ENCODE data around the gene PRR20G. TPM values are rescaled to one million over a fixed set of nuclear protein-coding genes. Genes with fewer than 3 reads are reported as not detected.

PRR20G gene
- total and polyA plus RNA-seq, 2 of the 8 experiments (the other 6 are each of a cell fraction or from before 2014, with no cell fraction given), result 0.24 TPM; not detected in 1

DNA sequence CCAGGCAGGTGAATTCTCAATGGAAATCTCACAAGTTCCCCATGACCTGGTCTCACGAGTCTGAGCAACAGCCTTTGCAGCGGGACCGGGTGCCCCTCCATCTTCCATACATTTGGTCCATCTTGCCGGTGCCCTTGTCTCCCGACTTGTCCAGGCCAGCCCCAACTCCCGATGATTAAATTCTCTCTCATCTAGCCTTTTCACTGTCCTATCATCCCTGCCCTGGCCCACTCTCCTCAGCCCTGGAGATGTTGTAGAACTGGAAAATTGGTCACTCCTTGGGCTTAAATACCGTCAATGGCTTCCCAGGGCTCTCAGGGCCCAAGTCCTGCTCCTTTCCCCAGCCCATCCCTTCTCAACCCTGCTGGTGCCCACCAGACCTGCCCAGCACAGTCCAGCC lies 34.4 kb downstream of the PRR20G start:
- H3K14ac ChIP-seq (ENCODE audit: insufficient read length), result no peak overlapping the region
- no peak overlapping the region for H3K56ac ChIP-seq (replicated peaks; ENCODE audit: insufficient read length, low read depth, low read length)
- no peak overlapping the region for H2BK12ac ChIP-seq (ENCODE audit: low read depth, low read length)
- no peaks in the 10 kb centered on the region for H3K79me2 ChIP-seq (ENCODE audit: control insufficient read depth in 1 of 2, insufficient read depth in 2 of 2, low read length in 2 of 2)
- no peak overlapping the region for H2BK5ac ChIP-seq (ENCODE audit: low read depth, low read length)
- no peak overlapping the region for H2AK5ac ChIP-seq (ENCODE audit: low read depth, low read length)
- H3K36me3 ChIP-seq (ENCODE audit: control insufficient read depth in 2 of 4, insufficient read depth in 4 of 4, low read length in 3 of 4), result no peaks in the 10 kb centered on the region
- H3K27ac ChIP-seq (ENCODE audit: low read depth, low read length), result no peak overlapping the region
- no peak overlapping the region for H4K8ac ChIP-seq (ENCODE audit: extremely low read depth, insufficient read depth, low read length)
- no peak overlapping the region for H2BK20ac ChIP-seq (ENCODE audit: low read length)
- H4K5ac ChIP-seq (ENCODE audit: insufficient read length, low read depth, low read length), result no peak overlapping the region
- no peak overlapping the region for H3K4me2 ChIP-seq (ENCODE audit: insufficient read depth in 1 of 2, low read depth in 2 of 2, low read length in 2 of 2)
- no peak overlapping the region for H3K4me3 ChIP-seq (ENCODE audit: extremely low read depth in 1 of 4, insufficient read depth in 2 of 4, low read depth in 3 of 4, low read length in 4 of 4)
- DNase-seq (ENCODE audit: low read depth in 1 of 2, low spot score in 2 of 2) (no peak), FAIRE-seq (no peak)
- no peak overlapping the region for H3K4ac ChIP-seq (replicated peaks; ENCODE audit: insufficient read length, low read depth, low read length)
- no peaks in the 10 kb centered on the region for H3K27me3 ChIP-seq (replicated peaks in 1 of 4; ENCODE audit: control insufficient read depth in 3 of 4, extremely low read depth in 1 of 4, insufficient read depth in 3 of 4, low read length in 3 of 4)
- H3K79me1 ChIP-seq (ENCODE audit: low read depth, low read length), result no peaks in the 10 kb centered on the region
- no peak overlapping the region for H3K23ac ChIP-seq (ENCODE audit: insufficient read length)
- H3K9me3 ChIP-seq (ENCODE audit: insufficient read depth in 2 of 2, low read depth in 1 of 2, low read length in 1 of 2), result peaks cover 26 to 30% of the 10 kb centered on the region in 2 experiments
- H3K9ac ChIP-seq (replicated peaks in 1 of 4; ENCODE audit: extremely low read depth in 1 of 4, low read depth in 3 of 4, low read length in 3 of 4), result no peak overlapping the region
- H3K4me1 ChIP-seq (replicated peaks in 1 of 4; ENCODE audit: control insufficient read depth in 3 of 4, insufficient read depth in 4 of 4, low read length in 3 of 4), result no peaks in the 10 kb centered on the region
- H3K23me2 ChIP-seq (ENCODE audit: low read depth, low read length), result no peaks in the 10 kb centered on the region
- no peak overlapping the region for H2BK120ac ChIP-seq (replicated peaks; ENCODE audit: low read depth, low read length)
- TF ChIP-seq KDM4A (IDR thresholded peaks at IDR 0.05; ENCODE audit: low read depth, low read length, severe bottlenecking) (no peak), HDAC6 (IDR thresholded peaks at IDR 0.05; ENCODE audit: low read depth, low read length) (no peak), SAP30 (IDR thresholded peaks at IDR 0.05; ENCODE audit: insufficient read depth, insufficient replicate concordance, low read length) (no peak), SP4 (IDR thresholded peaks at IDR 0.05; ENCODE audit: low read length) (no peak), KDM1A (IDR thresholded peaks at IDR 0.05; ENCODE audit: borderline replicate concordance, low read length) (no peak), MAX (IDR thresholded peaks at IDR 0.05) (no peak), SIN3A (conservative IDR thresholded peaks at IDR 0.05 in 1 of 2, IDR thresholded peaks at IDR 0.05 in 1 of 2; ENCODE audit: low read depth in 1 of 2, low read length in 2 of 2) (no peak), EP300 (IDR thresholded peaks at IDR 0.05; ENCODE audit: borderline replicate concordance in 1 of 2, low read depth in 2 of 2, low read length in 2 of 2) (no peak), CEBPB (IDR thresholded peaks at IDR 0.05; ENCODE audit: low read depth, low read length) (no peak)
- WGBS, 2 experiments (ENCODE audit: extremely low coverage in 1 of 2, insufficient coverage in 1 of 2, insufficient read length in 1 of 2, insufficient replicate concordance in 2 of 2, low coverage in 1 of 2, low lambda C conversion rate in 2 of 2, missing lambda C conversion rate in 1 of 2), result 96% methylated on average over 7 of the region's 7 CpGs; no CpG with 5 or more reads in 1 of the 2 experiments
- POLR2A ChIA-PET (ENCODE audit: partially characterized antibody), result no interaction called here
- H2AFZ ChIP-seq (ENCODE audit: low read length), result no peak overlapping the region
- H4K20me1 ChIP-seq (replicated peaks in 1 of 2; ENCODE audit: control insufficient read depth in 1 of 2, insufficient read depth in 2 of 2, low read length in 2 of 2), result no peaks in the 10 kb centered on the region
- no peak overlapping the region for H3K18ac ChIP-seq (ENCODE audit: extremely low read depth, low read length)
- no peak overlapping the region for H4K91ac ChIP-seq (replicated peaks; ENCODE audit: insufficient read length, low read length)
- CTCF ChIA-PET (ENCODE audit: partially characterized antibody), result no interaction called here
- H2BK15ac ChIP-seq (ENCODE audit: low read length), result no peak overlapping the region
